HFFc6 (cell line): ENCODE data around the gene NDUFA13. TPM values are rescaled to one million over a fixed set of nuclear protein-coding genes. Genes with fewer than 3 reads are reported as not detected.

Experiments used
- DNase-seq: peaks from one replicate; pipeline ENCODE4 v3.0.0-alpha.2; 2018
- H3K27ac Mint-ChIP-seq: 2 replicates; pipeline ENCODE4 v1.8.0; 2020; ENCODE audit warnings: mild to moderate bottlenecking, mixed read lengths
- H3K27me3 Mint-ChIP-seq: 2 replicates; pipeline ENCODE4 v1.8.0; 2021; ENCODE audit warnings: mild to moderate bottlenecking, moderate library complexity, mixed read lengths; ENCODE audit not compliant: insufficient read depth
- H3K36me3 Mint-ChIP-seq: 2 replicates; pipeline ENCODE4 v1.8.0; 2021; ENCODE audit warnings: low read depth, mixed read lengths
- H3K4me1 Mint-ChIP-seq: 2 replicates; pipeline ENCODE4 v1.8.0; 2020; ENCODE audit warnings: low read depth, mixed read lengths
- H3K4me3 Mint-ChIP-seq: 2 replicates; pipeline ENCODE4 v1.8.0; 2020; ENCODE audit warnings: mild to moderate bottlenecking, moderate library complexity, mixed read lengths
- H3K9me3 Mint-ChIP-seq: 2 replicates; pipeline ENCODE4 v1.8.0; 2020; ENCODE audit warnings: mild to moderate bottlenecking, mixed read lengths
- CTCF ChIP-seq: fragments of 200-600 bp; sonication (generic); IDR thresholded peaks from 2 replicates; pipeline ENCODE4 v1.5.0; 2021; ENCODE audit warnings: antibody characterized with exemption, mild to moderate bottlenecking
- total RNA-seq, 6 experiments: library from RNA; stranded (reverse); fragmentation: NEBNext Ultra II Directional; extraction: Animal tissue kit (Norgen Biotek cat#: 25700); gene quantifications; 2 replicates in 1 of 6; 3 replicates in 5 of 6; pipeline ENCODE4 v1.2.3, GENCODE V29; 2021

The NDUFA13 gene
- total RNA-seq, 6 experiments from 2014 or later: 266 to 393 (median 323) TPM

- Mint-ChIP-seq H3K27me3 (peaks cover 7% of the 10 kb centered on the region), H3K4me1 (no peaks in the 10 kb centered on the region), H3K4me3 (no peak overlapping the region), H3K27ac (no peak overlapping the region), H3K9me3 (no peaks in the 10 kb centered on the region), H3K36me3 (no peaks in the 10 kb centered on the region)
- DNase-seq: no peak
- TF ChIP-seq CTCF: no peak
Observed at GRCh38 chr19:19540715-19541515, 24.9 kb downstream of the NDUFA13 start.

GRCh38 chr19:19541616-19542015 lies 25.6 kb downstream of the NDUFA13 start:
- Mint-ChIP-seq H3K4me1 (no peaks in the 10 kb centered on the region), H3K4me3 (no peak overlapping the region), H3K9me3 (no peaks in the 10 kb centered on the region), H3K27me3 (peaks cover 7% of the 10 kb centered on the region), H3K27ac (no peak overlapping the region), H3K36me3 (no peaks in the 10 kb centered on the region)
- DNase-seq: no peak
- TF ChIP-seq CTCF: no peak

- no peaks in the 10 kb centered on the region for H3K4me1 Mint-ChIP-seq
- H3K27ac Mint-ChIP-seq: no peak overlapping the region
- no peaks in the 10 kb centered on the region for H3K36me3 Mint-ChIP-seq
- DNase-seq: no peak
- no peaks in the 10 kb centered on the region for H3K9me3 Mint-ChIP-seq
- TF ChIP-seq CTCF: no peak
- peaks cover 7% of the 10 kb centered on the region for H3K27me3 Mint-ChIP-seq
- no peak overlapping the region for H3K4me3 Mint-ChIP-seq
Observed at GRCh38 chr19:19542507-19542906, 26.5 kb downstream of the NDUFA13 start.

GRCh38 chr19:19543101-19543500 lies 27.1 kb downstream of the NDUFA13 start:
- no peak for TF ChIP-seq CTCF
- no peak overlapping the region for H3K4me3 Mint-ChIP-seq
- no peak overlapping the region for H3K27ac Mint-ChIP-seq
- H3K36me3 Mint-ChIP-seq: no peaks in the 10 kb centered on the region
- H3K27me3 Mint-ChIP-seq: peaks cover 7% of the 10 kb centered on the region
- no peaks in the 10 kb centered on the region for H3K4me1 Mint-ChIP-seq
- no peaks in the 10 kb centered on the region for H3K9me3 Mint-ChIP-seq
- no peak for DNase-seq

GRCh38 chr19:19543640-19544039 lies 27.6 kb downstream of the NDUFA13 start:
- no peak for DNase-seq
- H3K9me3 Mint-ChIP-seq: no peaks in the 10 kb centered on the region
- H3K27me3 Mint-ChIP-seq: peaks cover 7% of the 10 kb centered on the region
- no peak overlapping the region for H3K4me3 Mint-ChIP-seq
- TF ChIP-seq CTCF: no peak
- no peak overlapping the region for H3K27ac Mint-ChIP-seq
- no peaks in the 10 kb centered on the region for H3K36me3 Mint-ChIP-seq
- no peaks in the 10 kb centered on the region for H3K4me1 Mint-ChIP-seq
